GM21576 (cell line): ENCODE data around the gene DVL2.
"Not testable (repeated sequence)": the region's sequence is repeated elsewhere in the genome, so short reads cannot be mapped to it uniquely, and the experiment has no call there.

Source experiments
- ATAC-seq: cut with Tn5 transposase; IDR thresholded peaks from one replicate; pipeline ENCODE4 v1.9.1; 2021; ENCODE audit warnings: mild to moderate bottlenecking, moderate library complexity; ENCODE audit not compliant: unreplicated experiment

Gene DVL2

GRCh38 chr17:7256766-7257456 is 22.6 kb upstream of the DVL2 start:
- no peak for ATAC-seq

GRCh38 chr17:7254511-7254910 is 20.2 kb upstream of the DVL2 start:
- no peak for ATAC-seq

GRCh38 chr17:7253082-7253481 is 18.8 kb upstream of the DVL2 start:
- ATAC-seq: no peak

GRCh38 chr17:7252176-7253043 is 18.1 kb upstream of the DVL2 start, which contains the start of gene ELP5:
Gene ELP5 (plus strand): TSS chr17:7252215. CDS start chr17:7252551, 336 bp downstream.
- peak; percentile 51 for ATAC-seq

- ATAC-seq: peak; percentile 76
Measured at GRCh38 chr17:7251661-7252175, 17.4 kb upstream of the DVL2 start, which contains the start of gene CTDNEP1. Gene CTDNEP1 (minus strand): TSS chr17:7251734. CDS start chr17:7251296, 438 bp downstream.

- no peak for ATAC-seq
Measured at GRCh38 chr17:7250695-7251627, 16.6 kb upstream of the DVL2 start.

- no peak for ATAC-seq
Measured at GRCh38 chr17:7249830-7250229, 15.5 kb upstream of the DVL2 start.

- ATAC-seq: no peak
Measured at GRCh38 chr17:7249214-7249613, 14.9 kb upstream of the DVL2 start.

- ATAC-seq: no peak
Measured at GRCh38 chr17:7248796-7249195, 14.5 kb upstream of the DVL2 start.

- no peak for ATAC-seq
Measured at GRCh38 chr17:7246779-7247178, 12.5 kb upstream of the DVL2 start.

GRCh38 chr17:7243838-7244237 is 9.5 kb upstream of the DVL2 start:
- not testable (repeated sequence) for ATAC-seq

- ATAC-seq: no peak
Measured at GRCh38 chr17:7243453-7243729, 9.1 kb upstream of the DVL2 start.

GRCh38 chr17:7242717-7243452 is 8.6 kb upstream of the DVL2 start:
- peak; percentile 37 for ATAC-seq

GRCh38 chr17:7241783-7242716 is 7.7 kb upstream of the DVL2 start, which contains the start of gene GABARAP:
Gene GABARAP (minus strand): TSS chr17:7242449. CDS start chr17:7242330, 119 bp downstream.
- ATAC-seq: no peak

- no peak for ATAC-seq
Measured at GRCh38 chr17:7241090-7241733, 6.9 kb upstream of the DVL2 start.

- no peak for ATAC-seq
Measured at GRCh38 chr17:7240375-7240774, 6.1 kb upstream of the DVL2 start.

- peak; percentile 47 for ATAC-seq
Measured at GRCh38 chr17:7239091-7240027, 5.0 kb upstream of the DVL2 start, which contains the start of gene PHF23. Gene PHF23 (minus strand): TSS chr17:7239457. CDS start chr17:7239279, 178 bp downstream.
